GM12873 (cell line): ENCODE data around the gene SND1.

Experiments
- TF ChIP-seq, protein P1 (sequence below): IDR thresholded peaks from 2 replicates; pipeline ENCODE4 v1.5.1; 2012; ENCODE audit warnings: low read depth, mild to moderate bottlenecking, moderate library complexity, low read length, control low read depth; ENCODE audit not compliant: insufficient read depth; ENCODE audit errors: missing control alignments

Gene SND1

DNA sequence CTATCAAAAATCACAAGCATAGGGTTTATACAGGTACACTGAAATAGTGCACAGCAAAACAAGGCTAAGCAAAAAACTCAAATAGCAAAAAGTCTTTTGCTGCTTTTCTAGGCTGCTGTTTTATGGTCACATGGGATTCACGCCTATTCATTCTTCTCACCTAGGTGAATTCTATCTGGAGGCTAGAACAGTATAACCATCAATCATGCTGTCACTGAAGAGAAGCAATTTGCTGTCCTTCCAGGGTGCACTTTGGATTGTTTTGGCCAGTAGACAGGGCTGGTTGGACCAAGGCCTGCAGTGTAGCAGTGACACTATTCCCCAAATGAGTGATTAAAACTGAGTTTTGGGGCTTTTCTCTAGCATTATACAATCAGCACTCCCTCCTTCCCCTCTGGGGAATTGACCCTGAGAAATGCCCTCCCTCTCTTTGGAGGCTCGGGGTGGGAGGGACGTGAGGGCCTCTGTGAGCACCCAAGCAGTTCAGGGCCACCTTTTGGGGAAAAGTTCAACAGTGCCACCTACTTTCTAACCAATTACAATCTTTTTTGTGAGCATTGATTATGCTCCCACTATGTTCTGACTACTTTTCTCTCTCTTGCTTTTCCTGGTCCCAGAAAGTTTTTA lies 16.2 kb upstream of the SND1 start:
- TF ChIP-seq, protein P1, sequence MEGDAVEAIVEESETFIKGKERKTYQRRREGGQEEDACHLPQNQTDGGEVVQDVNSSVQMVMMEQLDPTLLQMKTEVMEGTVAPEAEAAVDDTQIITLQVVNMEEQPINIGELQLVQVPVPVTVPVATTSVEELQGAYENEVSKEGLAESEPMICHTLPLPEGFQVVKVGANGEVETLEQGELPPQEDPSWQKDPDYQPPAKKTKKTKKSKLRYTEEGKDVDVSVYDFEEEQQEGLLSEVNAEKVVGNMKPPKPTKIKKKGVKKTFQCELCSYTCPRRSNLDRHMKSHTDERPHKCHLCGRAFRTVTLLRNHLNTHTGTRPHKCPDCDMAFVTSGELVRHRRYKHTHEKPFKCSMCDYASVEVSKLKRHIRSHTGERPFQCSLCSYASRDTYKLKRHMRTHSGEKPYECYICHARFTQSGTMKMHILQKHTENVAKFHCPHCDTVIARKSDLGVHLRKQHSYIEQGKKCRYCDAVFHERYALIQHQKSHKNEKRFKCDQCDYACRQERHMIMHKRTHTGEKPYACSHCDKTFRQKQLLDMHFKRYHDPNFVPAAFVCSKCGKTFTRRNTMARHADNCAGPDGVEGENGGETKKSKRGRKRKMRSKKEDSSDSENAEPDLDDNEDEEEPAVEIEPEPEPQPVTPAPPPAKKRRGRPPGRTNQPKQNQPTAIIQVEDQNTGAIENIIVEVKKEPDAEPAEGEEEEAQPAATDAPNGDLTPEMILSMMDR, result no peak

DNA sequence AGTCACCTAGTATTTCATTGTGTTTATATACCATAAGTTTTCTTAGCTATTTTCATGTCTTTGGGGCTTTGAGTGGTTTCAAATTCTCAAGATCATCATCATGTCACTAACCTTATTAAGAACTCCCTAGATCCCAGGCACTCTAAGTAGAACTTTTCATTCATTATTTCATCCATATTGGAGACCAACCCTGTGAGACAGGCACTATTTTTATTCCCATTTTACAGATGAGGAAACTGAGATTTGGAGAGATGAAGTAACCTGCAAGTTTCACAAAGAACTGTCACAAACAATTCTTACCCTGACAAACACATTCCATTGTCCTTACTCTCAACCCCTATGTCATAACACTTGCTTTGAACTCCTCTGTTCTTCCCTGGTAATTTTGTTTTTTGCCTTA lies 13.8 kb upstream of the SND1 start:
- TF ChIP-seq, protein P1, result no peak

DNA sequence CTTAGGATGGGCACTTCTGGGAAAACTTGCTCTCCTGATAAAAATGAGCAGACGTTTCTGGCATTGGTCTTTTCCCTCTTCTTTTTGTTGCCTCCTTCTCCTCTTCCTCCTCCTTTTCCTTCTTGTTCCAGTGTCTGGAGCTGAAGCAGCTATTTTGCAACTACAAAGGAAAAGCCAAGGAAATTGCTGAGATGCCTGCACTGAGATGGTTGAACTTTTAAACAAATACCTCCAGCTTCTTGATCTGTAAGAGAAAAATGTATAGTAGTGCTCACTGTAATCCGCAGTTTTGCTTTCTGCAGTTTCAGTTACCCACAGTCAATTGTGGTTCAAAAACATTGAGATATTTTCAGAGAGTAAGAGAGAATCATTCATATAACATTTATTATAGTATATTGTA lies 7.5 kb upstream of the SND1 start:
- TF ChIP-seq, protein P1, result no peak

DNA sequence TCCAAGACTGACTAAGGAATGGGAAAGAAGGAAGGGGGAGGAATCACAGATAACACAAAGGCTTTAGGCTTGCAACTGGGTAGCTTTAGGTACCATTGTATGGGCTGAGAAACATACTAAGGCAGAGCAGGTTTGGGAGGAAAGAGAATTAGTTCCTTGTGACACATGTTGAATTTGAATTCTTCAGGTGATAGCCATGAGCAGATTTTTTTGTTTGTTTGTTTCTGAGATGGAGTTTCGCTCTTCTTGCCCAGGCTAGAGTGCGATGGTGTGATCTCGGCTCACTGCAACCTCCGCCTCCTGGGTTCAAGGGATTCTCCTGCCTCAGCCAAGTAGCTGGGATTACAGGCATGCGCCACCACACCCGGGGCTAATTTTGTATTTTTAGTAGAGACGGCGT lies 4.4 kb upstream of the SND1 start:
- TF ChIP-seq, protein P1, result no peak

DNA sequence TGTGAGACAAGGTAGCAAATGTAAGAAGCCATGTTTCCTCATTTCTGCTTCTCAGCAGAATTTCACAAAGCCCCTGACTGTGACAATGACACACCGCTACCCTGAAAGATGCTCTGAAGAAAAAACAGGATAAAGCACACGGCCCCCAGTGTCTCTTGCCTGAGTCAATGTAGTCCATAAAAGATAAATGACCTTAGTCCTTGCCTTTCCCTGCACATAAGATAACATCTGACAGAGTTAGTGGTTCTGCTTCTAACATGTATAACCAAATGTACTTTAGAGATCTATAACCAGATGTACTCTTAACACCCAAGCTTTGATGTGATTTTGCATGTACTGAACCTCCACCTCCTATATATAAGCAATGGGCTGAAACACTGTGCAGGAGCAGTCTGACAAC lies 3.0 kb upstream of the SND1 start:
- TF ChIP-seq, protein P1, result no peak

DNA sequence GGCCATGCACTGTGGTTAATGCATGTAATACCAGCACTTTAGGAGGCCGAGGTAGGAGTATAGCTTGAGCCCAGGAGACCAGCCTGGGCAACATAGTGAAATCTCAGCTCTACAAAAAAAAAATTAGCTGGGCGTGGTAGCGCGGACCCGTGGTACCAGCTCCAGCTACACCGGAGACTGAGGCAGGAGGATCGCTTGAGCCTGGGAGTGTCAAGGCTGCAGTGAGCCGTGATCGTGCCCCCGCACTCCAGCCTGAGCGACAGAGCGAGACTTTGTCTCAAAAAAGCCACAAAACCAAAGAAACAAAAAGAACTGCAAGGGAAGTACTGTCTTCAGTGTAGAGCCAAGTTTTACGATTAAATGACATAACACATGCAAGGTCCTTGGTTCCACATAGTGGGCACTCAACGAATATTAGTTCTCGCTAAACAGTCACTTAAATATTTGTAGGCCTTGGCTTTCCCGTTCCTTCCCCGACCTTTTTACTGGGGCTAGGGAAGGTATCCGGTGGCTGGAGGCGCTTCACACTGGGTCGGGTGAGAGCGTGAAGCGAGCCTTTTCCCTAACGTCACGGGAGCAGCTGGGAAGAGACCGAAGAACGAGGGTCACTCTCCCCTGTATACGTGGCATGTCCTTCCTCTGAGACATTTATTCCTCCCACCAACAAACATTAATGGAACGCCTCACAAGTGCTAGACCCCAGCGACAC lies 993 bp upstream of the SND1 start:
- TF ChIP-seq, protein P1, result no peak

DNA sequence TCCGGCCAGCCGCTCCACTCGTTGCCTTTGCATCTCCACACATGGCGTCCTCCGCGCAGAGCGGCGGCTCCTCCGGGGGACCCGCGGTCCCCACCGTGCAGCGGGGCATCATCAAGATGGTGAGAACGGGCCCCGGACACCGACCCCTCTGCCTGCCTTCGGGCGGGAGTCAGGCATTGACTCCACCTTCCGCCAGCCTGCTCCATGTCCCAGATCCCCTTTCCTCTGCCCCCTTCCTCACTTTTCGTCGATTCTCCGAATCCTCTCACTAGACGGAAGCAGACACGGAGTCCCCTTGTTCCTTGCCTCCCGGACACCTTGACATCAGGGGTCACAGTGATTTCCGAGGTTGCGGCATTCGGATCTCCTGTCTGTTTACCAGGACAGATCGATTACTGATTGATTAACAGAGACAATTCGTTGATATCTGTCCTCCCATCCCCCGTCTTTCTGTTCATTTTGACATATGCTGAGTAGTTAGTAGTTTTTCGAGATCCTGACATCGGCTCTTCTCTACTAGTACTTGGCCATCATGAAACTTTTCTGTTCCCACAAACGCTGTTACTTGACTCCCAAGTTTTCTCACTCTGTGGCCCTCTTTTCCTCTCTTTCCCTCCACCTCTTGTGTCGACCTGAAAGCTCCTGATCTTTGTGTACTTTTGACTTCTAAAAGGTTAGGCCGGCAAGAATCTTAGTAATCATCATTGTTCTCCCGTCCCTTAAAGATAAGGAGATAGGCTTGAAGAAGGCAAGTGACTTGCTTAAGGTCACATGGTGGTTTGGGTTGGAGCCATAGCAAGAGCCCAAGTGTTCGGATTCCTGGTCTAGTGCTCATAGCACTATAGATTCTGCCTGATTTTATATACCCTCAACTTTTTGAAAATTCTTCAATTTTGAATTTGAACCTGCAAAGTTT lies 597 bp downstream of the SND1 start:
- TF ChIP-seq, protein P1, result no peak
